ENCODE data around the gene CCDC134. TPM values are rescaled to one million over a fixed set of nuclear protein-coding genes. Genes with fewer than 3 reads are reported as not detected.

Gene CCDC134
- total RNA-seq, 1 experiment from 2014 or later = 7.9 TPM

DNA sequence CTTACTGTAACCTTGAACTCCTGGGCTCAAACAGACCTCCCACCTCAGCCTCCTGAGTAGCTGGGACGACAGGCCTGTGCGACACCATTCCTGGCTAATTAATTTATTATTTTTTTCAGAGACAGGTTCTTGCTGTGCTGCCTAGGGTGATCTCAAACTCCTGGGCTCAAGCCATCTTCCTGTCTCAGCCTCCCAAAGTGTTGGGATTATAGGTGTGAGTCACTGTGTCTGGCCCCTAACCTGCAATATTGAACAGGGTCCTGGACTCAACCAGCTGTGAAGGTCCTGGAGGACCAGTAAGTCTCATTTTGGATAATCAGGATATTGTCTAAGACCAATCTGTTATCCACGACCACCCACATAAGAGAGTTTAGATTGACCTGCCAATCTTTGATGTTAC is 15.2 kb downstream of the CCDC134 start:
- no peaks in the 10 kb centered on the region for H3F3A ChIP-seq (ENCODE audit: low read length, unreplicated experiment)
- H3K27me3 ChIP-seq (ENCODE audit: low read length) = no peaks in the 10 kb centered on the region
- H3K36me3 ChIP-seq (ENCODE audit: low read depth, low read length) = no peaks in the 10 kb centered on the region; the same call in 1 of the 2 replicates
- H3K27ac ChIP-seq (ENCODE audit: low read length) = no peak overlapping the region
- no TSS peak for BruUV-seq (replicated peaks)
- H3K9ac ChIP-seq (ENCODE audit: low read length) = no peak overlapping the region
- H3K9me2 ChIP-seq (replicated peaks; ENCODE audit: low read length) = no peaks in the 10 kb centered on the region
- CTCF ChIA-PET = no interaction called here
- ATAC-seq (no peak), DNase-seq (no peak)
- H3K9me3 ChIP-seq (ENCODE audit: low read length) = no peaks in the 10 kb centered on the region
- TF ChIP-seq EZH2 (IDR thresholded peaks at IDR 0.05; ENCODE audit: low read length, unreplicated experiment) = no peak
- TF ChIP-seq, protein P1, sequence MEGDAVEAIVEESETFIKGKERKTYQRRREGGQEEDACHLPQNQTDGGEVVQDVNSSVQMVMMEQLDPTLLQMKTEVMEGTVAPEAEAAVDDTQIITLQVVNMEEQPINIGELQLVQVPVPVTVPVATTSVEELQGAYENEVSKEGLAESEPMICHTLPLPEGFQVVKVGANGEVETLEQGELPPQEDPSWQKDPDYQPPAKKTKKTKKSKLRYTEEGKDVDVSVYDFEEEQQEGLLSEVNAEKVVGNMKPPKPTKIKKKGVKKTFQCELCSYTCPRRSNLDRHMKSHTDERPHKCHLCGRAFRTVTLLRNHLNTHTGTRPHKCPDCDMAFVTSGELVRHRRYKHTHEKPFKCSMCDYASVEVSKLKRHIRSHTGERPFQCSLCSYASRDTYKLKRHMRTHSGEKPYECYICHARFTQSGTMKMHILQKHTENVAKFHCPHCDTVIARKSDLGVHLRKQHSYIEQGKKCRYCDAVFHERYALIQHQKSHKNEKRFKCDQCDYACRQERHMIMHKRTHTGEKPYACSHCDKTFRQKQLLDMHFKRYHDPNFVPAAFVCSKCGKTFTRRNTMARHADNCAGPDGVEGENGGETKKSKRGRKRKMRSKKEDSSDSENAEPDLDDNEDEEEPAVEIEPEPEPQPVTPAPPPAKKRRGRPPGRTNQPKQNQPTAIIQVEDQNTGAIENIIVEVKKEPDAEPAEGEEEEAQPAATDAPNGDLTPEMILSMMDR (conservative IDR thresholded peaks at IDR 0.05; ENCODE audit: low read depth, low read length) = no peak
- TF ChIP-seq EZH2phosphoT487 (IDR thresholded peaks at IDR 0.05; ENCODE audit: borderline replicate concordance, low read length) = no peak
- H3K79me2 ChIP-seq (ENCODE audit: low read length) = no peaks in the 10 kb centered on the region
- H4K20me1 ChIP-seq (ENCODE audit: low read length) = no peaks in the 10 kb centered on the region
- H3K4me2 ChIP-seq (ENCODE audit: low read length) = no peak overlapping the region
- intact Hi-C loops (cut with micrococcal nuclease) = no loop called here
- H3K4me3 ChIP-seq (ENCODE audit: low read length) = no peak overlapping the region
- H3K4me1 ChIP-seq (ENCODE audit: insufficient read depth, low read length) = no peaks in the 10 kb centered on the region
- POLR2A ChIA-PET (ENCODE audit: unreplicated experiment) = no interaction called here
- H2AFZ ChIP-seq (ENCODE audit: low read length) = no peak overlapping the region

DNA sequence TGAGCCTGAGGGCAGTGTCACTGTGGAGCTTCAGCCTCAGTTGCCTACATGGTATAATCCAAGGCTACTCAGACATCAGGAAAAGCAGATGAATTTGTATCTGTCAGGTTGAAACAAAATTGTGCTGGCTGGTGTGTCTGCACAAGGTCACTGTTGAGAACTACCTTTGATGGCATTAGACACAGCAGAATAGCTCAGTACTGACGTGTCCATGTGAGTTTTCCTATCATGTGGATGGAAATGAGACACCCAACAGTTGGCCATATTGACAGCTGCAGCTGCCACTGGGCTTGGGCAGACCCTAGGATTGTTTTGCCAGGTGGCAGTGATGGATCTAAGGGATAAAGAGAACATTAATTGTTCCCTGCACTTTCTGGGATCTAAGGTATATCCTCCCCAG is 15.8 kb downstream of the CCDC134 start:
- Histone ChIP-seq H3K36me3 (ENCODE audit: low read depth, low read length) (no peaks in the 10 kb centered on the region; the same call in 1 of the 2 replicates), H3K4me1 (ENCODE audit: insufficient read depth, low read length) (no peaks in the 10 kb centered on the region), H3K9me2 (replicated peaks; ENCODE audit: low read length) (no peaks in the 10 kb centered on the region), H4K20me1 (ENCODE audit: low read length) (no peaks in the 10 kb centered on the region), H3K79me2 (ENCODE audit: low read length) (no peaks in the 10 kb centered on the region), H3K9me3 (ENCODE audit: low read length) (no peaks in the 10 kb centered on the region), H3F3A (ENCODE audit: low read length, unreplicated experiment) (no peaks in the 10 kb centered on the region), H3K27me3 (ENCODE audit: low read length) (no peaks in the 10 kb centered on the region), H3K9ac (ENCODE audit: low read length) (no peak overlapping the region), H3K4me3 (ENCODE audit: low read length) (no peak overlapping the region), H2AFZ (ENCODE audit: low read length) (no peak overlapping the region), H3K4me2 (ENCODE audit: low read length) (no peak overlapping the region), H3K27ac (ENCODE audit: low read length) (no peak overlapping the region)
- ChIA-PET POLR2A (ENCODE audit: unreplicated experiment) (no interaction called here), CTCF (no interaction called here)
- no TSS peak for BruUV-seq (replicated peaks)
- intact Hi-C loops (cut with micrococcal nuclease) = no loop called here
- TF ChIP-seq EZH2phosphoT487 (IDR thresholded peaks at IDR 0.05; ENCODE audit: borderline replicate concordance, low read length) = no peak
- TF ChIP-seq, protein P1 (conservative IDR thresholded peaks at IDR 0.05; ENCODE audit: low read depth, low read length) = no peak
- no peak for TF ChIP-seq EZH2 (IDR thresholded peaks at IDR 0.05; ENCODE audit: low read length, unreplicated experiment)
- no peak for DNase-seq
- ATAC-seq = no peak

DNA sequence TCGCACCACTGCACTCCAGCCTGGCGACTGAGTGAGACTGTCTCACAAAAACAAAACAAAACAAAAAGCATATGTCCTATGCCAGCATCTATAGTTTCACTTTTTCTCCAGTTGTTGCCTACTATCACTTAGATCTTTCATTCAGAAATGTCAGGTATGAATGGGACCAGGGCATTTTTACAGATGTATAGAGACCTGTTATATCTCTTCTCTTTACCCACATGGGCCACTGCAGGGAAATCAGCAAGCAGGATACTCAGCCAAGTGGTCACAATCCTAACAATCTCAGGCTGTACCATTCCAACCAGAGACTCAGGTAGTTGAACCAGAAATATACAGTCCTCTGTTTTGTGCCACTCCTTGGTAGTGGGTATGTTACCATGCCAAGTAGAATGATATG is 16.4 kb downstream of the CCDC134 start:
- TF ChIP-seq EZH2phosphoT487 (IDR thresholded peaks at IDR 0.05; ENCODE audit: borderline replicate concordance, low read length) (no peak), EZH2 (IDR thresholded peaks at IDR 0.05; ENCODE audit: low read length, unreplicated experiment) (no peak)
- TF ChIP-seq, protein P1 (conservative IDR thresholded peaks at IDR 0.05; ENCODE audit: low read depth, low read length) = no peak
- H3K4me3 ChIP-seq (ENCODE audit: low read length) = no peak overlapping the region
- ChIA-PET CTCF (no interaction called here), POLR2A (ENCODE audit: unreplicated experiment) (no interaction called here)
- H3K9me2 ChIP-seq (replicated peaks; ENCODE audit: low read length) = no peaks in the 10 kb centered on the region
- ATAC-seq = no peak
- H3K9ac ChIP-seq (ENCODE audit: low read length) = no peak overlapping the region
- H3K4me1 ChIP-seq (ENCODE audit: insufficient read depth, low read length) = peaks cover under 1% of the 10 kb centered on the region; the same call in 1 of the 2 replicates
- no TSS peak for BruUV-seq (replicated peaks)
- H3F3A ChIP-seq (ENCODE audit: low read length, unreplicated experiment) = no peaks in the 10 kb centered on the region
- no peak overlapping the region for H3K27ac ChIP-seq (ENCODE audit: low read length)
- H3K36me3 ChIP-seq (ENCODE audit: low read depth, low read length) = no peaks in the 10 kb centered on the region; the same call in 1 of the 2 replicates
- H4K20me1 ChIP-seq (ENCODE audit: low read length) = no peaks in the 10 kb centered on the region
- intact Hi-C loops (cut with micrococcal nuclease) = no loop called here
- no peaks in the 10 kb centered on the region for H3K79me2 ChIP-seq (ENCODE audit: low read length)
- DNase-seq = no peak
- no peaks in the 10 kb centered on the region for H3K27me3 ChIP-seq (ENCODE audit: low read length)
- H2AFZ ChIP-seq (ENCODE audit: low read length) = no peak overlapping the region
- H3K4me2 ChIP-seq (ENCODE audit: low read length) = no peak overlapping the region
- H3K9me3 ChIP-seq (ENCODE audit: low read length) = no peaks in the 10 kb centered on the region
